Tibial nerve (tissue), 4 donors: ENCODE results near the gene ABHD18.

Experiments
- CTCF ChIP-seq, 5 experiments: fragments of 200-600 bp in 3 of 5; fragments of 450-650 bp in 2 of 5; sonication (generic) in 3 of 5; IDR thresholded peaks; one replicate each; pipeline ENCODE4 v1.5.1; 2016 to 2019; ENCODE audit warnings: antibody characterized with exemption in 5 of 5, mild to moderate bottlenecking in 3 of 5, moderate library complexity in 2 of 5
- EP300 ChIP-seq, 2 donors: sonication (generic); formaldehyde crosslinking; IDR thresholded peaks; one replicate each; pipeline ENCODE4 v1.6.1; 2017; ENCODE audit warnings: antibody characterized with exemption in 2 of 2, mild to moderate bottlenecking in 1 of 2
- POLR2A ChIP-seq, 2 donors: fragments of 450-650 bp; IDR thresholded peaks; one replicate each; pipeline ENCODE4 v1.6.1; 2017; ENCODE audit warnings: antibody characterized with exemption in 2 of 2, mild to moderate bottlenecking in 2 of 2, moderate library complexity in 2 of 2

- TF ChIP-seq CTCF (IDR thresholded peaks at IDR 0.05): no peak
- no peak for TF ChIP-seq POLR2A (IDR thresholded peaks at IDR 0.05)
- TF ChIP-seq EP300 (IDR thresholded peaks at IDR 0.05): no peak
Measured at GRCh38 chr4:128060121-128060698, 95.0 kb downstream of the ABHD18 start.
